NCI-H82 treated with DMSO at 0.1 percent for 48 hours (cell line): ENCODE data around the gene SMIM36.
"Not testable (repeated sequence)": the region's sequence is repeated elsewhere in the genome, so short reads cannot be mapped to it uniquely, and the experiment has no call there.

Experiments
- DNase-seq: peaks from one replicate; lab custom pipeline; 2025; ENCODE audit not compliant: unreplicated experiment; lab: John Stamatoyannopoulos, UW

Gene SMIM36

DNA sequence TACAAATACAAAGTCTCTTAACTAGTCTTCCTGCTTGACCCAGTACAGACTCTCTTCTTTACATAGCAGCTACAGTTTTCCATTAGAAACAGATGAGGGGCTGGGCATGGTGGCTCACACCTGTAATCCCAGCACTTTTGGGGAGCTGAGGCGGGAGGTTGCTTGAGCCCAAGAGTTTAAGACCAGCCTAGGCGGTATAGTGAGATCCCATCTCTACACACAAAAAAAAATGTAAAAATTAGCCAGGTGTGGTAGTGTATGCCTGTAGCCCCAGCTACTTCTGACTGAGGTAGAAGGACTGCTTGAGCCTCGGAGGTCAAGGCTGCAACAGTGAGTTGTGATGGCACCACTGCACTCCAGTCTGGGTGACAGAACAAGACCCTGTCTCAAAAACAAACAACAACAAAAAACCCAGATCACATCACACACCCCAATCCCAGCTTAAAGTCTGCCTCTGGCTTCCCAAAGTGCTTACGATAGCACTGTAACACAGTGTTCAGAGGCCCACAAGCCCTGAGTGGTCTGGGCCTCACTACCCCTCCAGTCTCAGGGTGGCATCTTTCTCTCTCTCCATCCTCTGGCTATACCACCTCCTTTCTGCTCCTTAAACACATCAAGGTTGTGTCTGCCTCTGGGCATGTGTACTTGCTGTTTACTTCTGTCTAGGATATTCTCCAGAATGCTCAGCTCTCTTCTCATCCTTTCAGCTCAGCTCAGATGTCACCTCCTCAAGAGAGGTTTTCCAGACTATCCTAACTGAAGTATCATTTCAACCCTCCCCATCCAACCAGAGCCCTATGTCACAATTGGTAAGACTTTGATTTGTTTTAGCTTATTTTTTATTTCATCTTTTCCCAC is 93.6 kb downstream of the SMIM36 start:
- no peak for DNase-seq

DNA sequence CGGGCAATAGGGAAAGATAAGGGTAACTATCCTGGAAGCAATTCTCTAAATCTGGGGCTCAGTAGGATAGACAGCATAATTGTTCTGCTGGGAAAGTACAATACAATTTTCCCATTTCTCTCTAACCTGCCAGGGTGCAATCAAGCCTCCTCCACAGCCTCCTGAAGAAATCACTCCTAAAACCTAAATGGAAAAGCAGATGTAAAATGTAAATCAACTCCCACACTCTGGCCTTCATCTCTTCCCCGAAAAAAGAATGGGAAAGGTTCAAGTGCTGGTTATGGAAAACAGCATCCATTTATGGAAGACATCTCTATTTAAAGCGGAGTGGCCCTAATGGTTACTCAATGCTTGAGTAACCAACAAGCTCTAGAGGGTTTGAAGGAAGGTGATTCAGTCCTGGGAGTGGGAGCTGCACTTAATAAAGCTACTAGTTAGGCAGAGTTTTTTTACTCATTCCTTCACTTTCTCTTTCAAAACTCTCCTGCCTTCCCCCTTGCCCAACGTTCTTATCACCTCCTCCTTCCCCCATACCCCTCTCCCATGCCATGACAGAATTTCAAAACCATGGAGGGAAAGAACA is 94.7 kb downstream of the SMIM36 start:
- no peak for DNase-seq

DNA sequence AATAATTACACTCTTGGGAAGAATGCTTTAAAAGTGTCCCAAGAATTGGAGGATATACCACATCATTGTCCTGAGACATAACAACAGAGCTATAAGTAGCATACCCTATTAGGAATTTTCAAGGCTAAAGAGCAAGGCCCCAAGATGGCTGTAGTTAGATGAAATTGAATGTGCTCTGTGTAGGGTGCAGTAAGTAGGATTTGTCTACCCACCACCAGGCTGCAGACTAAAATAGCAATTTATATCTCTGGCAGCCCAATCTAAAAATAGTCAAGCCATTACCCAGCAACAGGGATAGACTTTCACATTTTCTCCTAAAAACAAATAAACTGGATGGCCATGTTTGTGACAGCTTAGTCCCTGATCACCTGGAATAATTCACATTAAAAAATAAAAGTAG is 95.3 kb downstream of the SMIM36 start:
- peak; percentile 35 for DNase-seq

DNA sequence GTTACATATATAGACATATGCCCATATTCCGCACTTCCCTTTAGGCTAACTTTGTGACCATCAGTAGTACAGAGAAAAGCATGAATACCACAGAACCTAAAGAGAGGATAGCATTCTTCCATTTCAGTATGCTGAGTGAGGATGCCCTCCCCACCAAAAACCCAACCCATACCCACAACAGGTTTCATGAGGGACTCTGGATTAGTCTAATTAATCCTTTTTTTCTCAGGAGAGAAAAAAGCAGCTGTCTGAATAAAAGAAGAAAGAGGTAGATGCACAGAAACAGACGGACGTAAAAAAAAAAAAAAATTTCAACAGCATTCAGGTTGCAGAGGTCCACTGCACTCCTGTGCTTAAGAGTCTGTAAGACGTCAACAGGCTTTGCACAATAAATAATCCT is 96.3 kb downstream of the SMIM36 start:
- DNase-seq, result peak; percentile 84

DNA sequence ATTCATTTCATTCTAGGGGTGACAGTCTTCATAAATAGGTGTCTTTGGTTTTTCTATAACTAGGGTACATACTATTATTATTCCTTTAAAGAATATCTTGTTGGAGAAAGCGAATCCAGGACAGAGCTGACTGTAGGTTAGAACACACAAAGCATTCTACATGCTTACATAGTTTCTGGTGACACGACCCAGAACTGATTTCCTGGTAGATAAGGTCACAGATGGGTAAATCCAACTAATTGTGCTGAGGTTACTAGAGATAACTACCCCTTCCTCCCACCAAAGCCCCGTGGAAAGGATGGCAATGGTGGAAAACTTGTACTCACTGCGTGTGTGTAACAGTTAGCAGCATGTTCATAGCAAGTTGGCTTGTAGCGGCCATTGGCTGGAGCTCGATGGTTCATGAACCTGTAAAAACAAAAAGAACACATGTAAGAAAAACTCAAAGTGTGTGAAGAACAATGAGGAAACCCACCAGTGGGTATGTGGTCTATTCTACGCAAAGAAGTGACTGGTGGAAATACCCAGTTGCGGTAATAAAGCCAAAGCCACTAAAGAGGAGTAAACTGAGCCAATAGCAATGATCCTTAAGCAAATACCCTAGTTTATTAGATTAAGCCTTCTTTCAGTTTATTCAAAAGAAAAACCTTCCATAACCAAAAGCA is 97.3 kb downstream of the SMIM36 start:
- no peak for DNase-seq

DNA sequence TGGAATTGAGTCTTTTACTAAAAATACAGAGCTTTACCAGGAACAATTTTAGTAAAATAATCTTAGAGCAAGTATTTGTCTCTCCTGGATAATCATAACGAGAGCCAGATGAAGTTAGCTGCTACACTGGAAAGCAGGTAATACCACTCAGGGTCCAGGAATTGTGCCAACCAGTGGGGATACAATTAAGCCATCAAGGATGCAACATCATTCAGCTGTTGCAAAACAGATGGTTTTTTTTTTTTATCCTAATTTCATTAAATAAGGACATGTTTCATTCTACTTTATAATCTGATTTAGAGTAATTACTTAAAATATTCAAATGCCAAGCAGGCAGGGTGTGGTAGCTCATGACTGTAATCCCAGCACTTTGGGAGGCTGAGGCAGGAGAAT is 99.8 kb downstream of the SMIM36 start:
- peak; percentile 41 for DNase-seq

DNA sequence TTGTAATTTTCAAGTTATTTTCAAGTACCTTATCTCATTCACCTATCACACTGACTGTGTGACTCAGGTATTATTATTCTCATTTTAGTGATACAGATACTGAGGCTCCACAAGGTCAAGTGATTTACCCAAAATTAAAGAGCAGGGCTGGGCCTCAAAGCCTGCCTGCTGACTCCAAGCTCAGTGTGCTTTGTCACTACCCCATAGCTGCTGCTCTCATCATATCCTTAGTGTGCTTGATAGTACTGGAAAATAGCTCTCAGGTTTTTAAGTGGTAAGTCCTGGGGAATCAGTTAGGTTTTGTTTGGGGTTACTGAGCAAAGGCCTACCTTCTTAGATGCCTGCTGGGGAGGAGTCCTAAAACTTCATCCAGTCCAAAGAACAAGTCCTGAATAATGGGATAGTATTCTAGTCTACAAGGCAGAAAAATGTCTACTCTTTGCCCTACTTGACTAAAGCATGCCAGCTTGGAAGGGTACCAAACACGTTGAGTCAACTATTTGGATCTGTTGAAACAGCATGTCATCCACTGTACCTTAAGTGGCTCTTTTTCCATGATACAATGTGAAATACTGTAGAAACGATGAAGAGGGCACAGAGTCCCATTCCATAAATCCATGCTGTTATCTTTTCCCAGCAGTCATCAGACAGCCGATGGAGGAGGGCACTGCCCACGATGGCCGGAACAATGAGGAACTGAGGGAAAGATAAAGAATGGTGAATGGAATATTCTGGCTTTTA is 100.4 kb downstream of the SMIM36 start:
- no peak for DNase-seq

DNA sequence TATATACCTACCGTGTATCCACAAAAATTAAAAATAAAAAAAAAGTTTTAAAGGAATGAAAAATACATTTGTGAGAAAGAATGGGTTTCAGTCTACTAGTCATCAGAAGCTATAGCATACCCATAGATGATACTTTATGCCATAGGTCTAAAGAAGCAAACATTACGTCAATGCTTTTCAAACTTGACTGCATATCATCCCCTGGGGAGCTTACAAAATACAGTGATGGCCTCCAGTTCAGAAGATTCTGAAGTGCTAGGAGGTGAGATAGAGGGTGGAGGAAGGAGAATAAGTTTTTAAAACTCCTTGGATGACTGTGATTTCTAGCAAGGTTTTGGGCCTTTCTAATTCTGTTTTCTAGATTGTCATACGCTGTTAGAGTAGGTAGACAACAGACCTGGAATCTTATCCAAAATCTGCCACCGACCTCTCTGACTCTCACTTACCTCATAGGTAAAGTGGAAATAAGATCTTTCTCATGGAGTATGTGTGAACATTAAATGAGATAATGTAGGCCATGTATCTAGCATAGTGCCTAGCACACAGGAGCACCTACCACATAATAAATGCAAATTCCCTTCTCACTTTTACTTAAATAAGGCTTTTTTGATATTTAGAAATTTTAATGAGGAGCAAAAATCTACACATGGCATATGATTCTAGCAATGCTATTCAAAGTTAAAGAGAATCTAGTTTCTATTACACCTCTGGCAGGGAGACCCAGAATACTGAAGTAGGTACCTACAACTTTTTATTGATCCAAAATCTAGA is 102.0 kb downstream of the SMIM36 start:
- no peak for DNase-seq

DNA sequence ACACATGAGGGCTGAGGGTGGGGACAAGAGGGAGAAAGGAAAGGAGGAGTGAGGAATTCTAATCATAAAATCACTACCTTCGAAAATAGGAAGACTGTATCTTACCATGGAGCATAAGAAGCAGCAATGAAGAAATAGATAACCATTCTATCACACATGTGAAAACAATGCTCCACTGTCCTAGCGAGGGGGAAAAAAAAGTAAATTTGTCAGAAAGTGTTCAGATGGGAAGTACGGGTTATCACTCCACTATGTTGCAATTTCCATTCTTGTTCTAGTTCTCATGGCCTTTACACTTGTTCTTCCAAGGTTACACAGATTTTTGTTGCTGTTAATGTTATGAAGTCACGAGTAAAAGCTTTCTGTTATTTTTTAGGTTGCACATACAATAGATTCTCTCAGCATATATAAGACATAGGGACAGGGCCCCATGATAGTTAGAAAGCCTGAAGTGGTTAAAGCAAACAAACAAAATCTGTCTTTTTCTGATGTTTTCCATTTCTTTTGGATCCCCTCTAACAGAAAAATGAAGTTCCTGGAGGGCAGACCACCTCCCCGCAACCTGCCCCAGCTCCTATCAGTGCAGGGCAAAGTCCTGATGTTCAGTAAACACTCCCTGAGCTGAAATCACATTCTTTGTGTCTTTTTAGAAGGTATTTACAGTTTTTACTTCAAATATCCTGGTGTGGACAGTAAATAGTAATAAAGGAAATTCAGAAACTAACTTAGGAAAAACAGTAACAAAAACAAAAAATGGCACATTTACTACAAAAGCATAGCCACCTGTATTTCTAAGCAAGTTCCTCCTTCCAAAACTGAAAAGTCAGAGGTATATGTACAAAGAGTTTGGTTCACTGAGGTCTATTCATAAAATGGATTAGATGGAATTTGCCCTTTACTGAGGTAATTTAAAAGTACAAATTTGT is 103.3 kb downstream of the SMIM36 start:
- no peak for DNase-seq

DNA sequence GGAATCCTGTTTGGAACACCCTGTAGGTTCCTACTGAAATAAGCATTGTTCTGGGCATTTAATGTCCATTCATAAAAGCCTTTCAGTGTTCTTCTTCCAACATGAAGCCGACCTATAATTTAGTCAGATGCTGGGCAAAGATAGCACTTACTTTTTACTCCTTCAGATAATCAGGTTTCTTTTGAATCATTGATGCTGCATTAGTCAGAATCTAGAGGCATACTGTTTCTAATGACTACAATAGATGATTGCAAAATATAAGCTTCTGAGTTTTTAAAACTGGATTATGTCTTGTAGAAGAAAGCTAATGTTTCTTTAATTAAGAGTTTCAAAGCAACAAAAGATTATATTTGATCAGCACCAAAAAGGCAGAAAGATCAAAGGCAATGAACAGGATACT is 105.7 kb downstream of the SMIM36 start:
- no peak for DNase-seq

DNA sequence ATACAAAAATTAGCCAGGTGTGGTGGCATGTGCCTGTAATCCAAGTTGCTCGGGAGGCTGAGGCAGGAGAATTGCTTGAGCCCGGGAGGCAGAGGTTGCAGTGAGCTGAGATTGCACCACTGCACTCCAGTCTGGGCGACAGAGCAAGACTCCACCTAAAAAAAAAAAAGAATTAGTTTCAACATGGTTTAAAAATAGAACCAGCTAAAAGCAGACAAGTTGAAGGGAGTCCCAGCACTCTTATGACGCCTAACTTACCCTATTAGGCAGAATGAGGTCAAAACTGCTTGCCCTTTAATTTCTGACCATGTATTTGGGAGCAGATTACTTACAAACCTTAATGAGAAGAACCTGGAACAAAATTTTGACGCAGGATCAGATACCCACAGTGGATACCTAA is 107.1 kb downstream of the SMIM36 start:
- not testable (repeated sequence) for DNase-seq

DNA sequence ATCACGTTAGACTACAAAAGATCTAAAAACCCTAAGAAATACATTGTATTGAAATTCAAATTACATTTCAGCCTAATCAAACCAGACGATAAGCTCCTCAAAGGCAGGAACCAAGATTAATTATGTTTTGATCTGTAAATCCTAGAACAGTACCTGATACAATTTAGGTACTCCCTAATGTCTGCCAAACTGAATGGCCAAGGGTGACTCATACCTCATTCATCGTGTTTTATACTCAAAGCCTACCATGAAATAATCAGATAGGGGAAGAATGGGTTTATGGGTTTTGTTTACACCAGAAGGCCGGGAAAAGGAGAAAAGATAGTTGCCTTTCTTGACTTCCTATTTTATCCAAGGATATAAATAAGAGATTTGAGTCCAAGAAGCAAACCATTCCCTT is 108.9 kb downstream of the SMIM36 start:
- DNase-seq, result no peak
